Measurements from ENCODE around the gene GTF2A1.

GTF2A1 gene

DNA sequence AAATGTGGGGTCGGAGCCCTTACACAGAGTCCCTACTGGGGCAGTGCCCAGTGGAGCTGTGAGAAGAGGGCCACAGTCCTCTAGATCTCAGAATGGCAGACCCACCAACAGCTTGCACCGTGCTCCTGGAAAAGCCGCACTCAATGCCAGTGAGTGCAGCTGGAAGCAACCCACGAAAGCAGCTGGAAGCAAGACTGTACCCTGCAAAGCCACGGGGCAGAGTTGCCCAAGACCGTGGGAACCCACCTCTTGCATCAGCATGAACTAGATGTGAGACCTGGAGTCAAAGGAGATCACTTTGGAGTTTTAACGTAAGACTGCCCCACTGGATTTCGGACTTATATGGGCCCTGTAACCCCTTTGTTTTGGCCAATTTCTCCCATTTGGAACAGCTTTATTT, 12.3 kb downstream of the GTF2A1 start:
- TF ChIP-seq, protein P1, sequence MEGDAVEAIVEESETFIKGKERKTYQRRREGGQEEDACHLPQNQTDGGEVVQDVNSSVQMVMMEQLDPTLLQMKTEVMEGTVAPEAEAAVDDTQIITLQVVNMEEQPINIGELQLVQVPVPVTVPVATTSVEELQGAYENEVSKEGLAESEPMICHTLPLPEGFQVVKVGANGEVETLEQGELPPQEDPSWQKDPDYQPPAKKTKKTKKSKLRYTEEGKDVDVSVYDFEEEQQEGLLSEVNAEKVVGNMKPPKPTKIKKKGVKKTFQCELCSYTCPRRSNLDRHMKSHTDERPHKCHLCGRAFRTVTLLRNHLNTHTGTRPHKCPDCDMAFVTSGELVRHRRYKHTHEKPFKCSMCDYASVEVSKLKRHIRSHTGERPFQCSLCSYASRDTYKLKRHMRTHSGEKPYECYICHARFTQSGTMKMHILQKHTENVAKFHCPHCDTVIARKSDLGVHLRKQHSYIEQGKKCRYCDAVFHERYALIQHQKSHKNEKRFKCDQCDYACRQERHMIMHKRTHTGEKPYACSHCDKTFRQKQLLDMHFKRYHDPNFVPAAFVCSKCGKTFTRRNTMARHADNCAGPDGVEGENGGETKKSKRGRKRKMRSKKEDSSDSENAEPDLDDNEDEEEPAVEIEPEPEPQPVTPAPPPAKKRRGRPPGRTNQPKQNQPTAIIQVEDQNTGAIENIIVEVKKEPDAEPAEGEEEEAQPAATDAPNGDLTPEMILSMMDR (IDR thresholded peaks at IDR 0.05; ENCODE audit: extremely low read depth, insufficient read depth, missing control alignments): no peak
- in situ Hi-C loops (cut with MboI; ENCODE audit: low pct_unique_long_range_greater_than_20kb, low sequenced_read_pairs, unreplicated experiment): no loop called here
- no peak for DNase-seq (ENCODE audit: low spot score)

DNA sequence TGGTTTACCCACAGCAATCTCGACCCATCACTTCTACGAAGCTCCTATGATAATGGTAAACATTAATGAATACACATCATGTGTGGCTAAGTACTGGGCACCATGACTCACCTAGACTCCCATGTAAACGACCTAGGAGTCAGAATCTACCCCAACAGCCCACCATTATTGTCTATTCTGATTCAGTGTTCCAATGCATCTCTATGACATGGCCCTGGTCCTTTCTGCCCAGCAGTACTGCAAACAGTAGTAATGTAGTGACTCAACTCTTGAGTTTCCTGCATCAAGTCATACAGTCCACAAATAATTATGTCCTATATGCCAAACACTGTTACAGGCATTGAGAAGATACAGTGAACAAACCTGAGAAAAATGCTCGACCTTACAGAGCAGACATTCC, 14.6 kb downstream of the GTF2A1 start:
- in situ Hi-C loops (cut with MboI; ENCODE audit: low pct_unique_long_range_greater_than_20kb, low sequenced_read_pairs, unreplicated experiment): no loop called here
- TF ChIP-seq, protein P1 (IDR thresholded peaks at IDR 0.05; ENCODE audit: extremely low read depth, insufficient read depth, missing control alignments): no peak
- no peak for DNase-seq (ENCODE audit: low spot score)

DNA sequence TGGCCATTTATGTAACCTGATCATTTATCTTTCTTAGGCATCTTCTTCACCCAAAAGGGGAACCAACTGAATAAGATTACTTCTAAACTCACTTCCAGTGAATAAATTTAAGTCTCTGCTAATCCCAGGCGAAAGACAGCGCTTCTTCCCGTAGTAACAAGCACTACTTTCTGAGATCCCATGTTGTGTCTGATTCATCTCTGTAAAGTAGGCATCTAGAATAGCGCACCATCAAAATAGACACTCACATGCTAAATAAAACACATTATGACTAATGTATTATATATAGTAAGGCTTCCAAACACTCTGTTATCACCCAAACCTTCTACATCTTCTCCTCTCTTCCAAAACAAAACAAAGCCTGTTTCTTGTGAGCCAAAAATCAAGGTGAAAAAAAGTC, 15.1 kb downstream of the GTF2A1 start:
- in situ Hi-C loops (cut with MboI; ENCODE audit: low pct_unique_long_range_greater_than_20kb, low sequenced_read_pairs, unreplicated experiment): no loop called here
- no peak for DNase-seq (ENCODE audit: low spot score)
- TF ChIP-seq, protein P1 (IDR thresholded peaks at IDR 0.05; ENCODE audit: extremely low read depth, insufficient read depth, missing control alignments): no peak

DNA sequence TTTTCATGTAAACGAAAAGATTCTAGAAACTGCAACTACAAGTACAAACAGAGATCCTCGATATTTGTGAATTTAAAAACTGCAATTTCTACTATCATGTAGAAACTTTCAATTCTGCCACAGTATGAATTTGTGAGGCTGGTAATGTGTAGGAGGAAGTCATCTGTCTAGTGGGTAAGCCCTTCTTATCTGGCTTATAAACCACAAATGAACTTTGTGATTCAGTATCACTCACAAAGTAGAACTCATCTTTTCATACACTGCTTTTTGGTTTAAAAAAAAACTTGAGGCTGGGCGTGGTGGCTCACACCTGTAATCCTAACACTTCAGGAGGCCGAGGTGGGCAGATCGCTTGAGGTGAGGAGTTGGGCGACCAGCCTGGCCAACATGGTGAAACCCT, 20.7 kb downstream of the GTF2A1 start:
- in situ Hi-C loops (cut with MboI; ENCODE audit: low pct_unique_long_range_greater_than_20kb, low sequenced_read_pairs, unreplicated experiment): no loop called here
- TF ChIP-seq, protein P1 (IDR thresholded peaks at IDR 0.05; ENCODE audit: extremely low read depth, insufficient read depth, missing control alignments): no peak
- DNase-seq (ENCODE audit: low spot score): no peak

DNA sequence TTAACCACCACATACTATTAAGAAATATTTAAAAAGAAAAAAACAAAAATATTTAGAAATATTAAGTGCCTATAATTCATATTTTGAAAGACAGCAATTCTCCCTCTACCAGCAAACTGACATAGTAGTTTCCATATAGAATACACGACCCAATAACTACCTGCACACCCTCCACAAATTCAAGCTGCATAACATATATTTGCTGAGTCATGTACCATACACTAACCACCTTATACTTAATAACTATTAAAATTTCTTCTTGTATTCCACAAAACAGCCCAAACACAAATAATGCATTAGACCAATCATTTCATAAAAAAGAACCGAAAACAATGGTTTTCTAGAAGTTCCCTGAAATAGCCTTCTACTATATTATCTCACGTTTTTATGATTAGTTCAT, 21.7 kb downstream of the GTF2A1 start:
- TF ChIP-seq, protein P1 (IDR thresholded peaks at IDR 0.05; ENCODE audit: extremely low read depth, insufficient read depth, missing control alignments): no peak
- no peak for DNase-seq (ENCODE audit: low spot score)
- in situ Hi-C loops (cut with MboI; ENCODE audit: low pct_unique_long_range_greater_than_20kb, low sequenced_read_pairs, unreplicated experiment): no loop called here

DNA sequence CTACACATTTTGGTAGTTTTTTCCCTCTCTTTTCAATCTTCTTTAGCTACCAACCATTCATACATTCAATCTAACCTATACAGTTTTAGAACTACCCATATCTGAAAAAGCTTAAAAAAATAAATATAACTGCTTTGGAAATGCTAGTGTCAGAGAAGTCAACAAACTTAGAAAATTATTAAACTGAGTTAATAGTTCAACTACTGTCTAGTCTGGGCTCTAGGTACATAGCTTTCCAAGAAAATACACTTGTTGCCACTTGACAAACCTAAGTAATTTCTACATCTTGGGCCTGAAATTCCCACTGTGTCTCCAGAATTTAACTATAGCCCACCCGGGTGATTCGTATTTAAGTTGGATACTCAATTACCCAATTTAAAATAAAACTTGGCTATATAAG, 22.1 kb downstream of the GTF2A1 start:
- TF ChIP-seq, protein P1 (IDR thresholded peaks at IDR 0.05; ENCODE audit: extremely low read depth, insufficient read depth, missing control alignments): no peak
- in situ Hi-C loops (cut with MboI; ENCODE audit: low pct_unique_long_range_greater_than_20kb, low sequenced_read_pairs, unreplicated experiment): no loop called here
- DNase-seq (ENCODE audit: low spot score): no peak
